ENCODE data around the gene TSPO2. TPM values are rescaled to one million over a fixed set of nuclear protein-coding genes. Genes with fewer than 3 reads are reported as not detected.

Gene TSPO2
- total RNA-seq, 1 experiment from 2014 or later: not detected

DNA sequence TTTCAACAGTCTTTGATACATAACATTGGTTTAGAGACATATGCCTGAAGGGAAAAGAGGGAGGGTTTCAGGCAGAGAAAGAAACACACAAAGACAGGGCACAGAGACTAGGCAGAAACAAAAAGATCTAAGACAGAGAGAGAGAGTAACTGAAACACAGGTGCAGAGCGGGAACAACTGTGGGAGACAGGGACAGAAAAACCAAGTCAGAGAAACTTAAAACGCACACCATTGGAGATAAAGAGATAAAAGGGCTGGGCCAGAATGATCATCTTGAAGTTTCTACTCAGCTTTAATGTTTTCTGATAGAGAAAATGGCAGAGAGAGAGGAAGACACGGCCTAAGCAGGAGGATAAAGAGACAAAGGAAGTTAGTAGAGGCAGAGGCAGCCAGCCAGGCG, 15.0 kb upstream of the TSPO2 start:
- TF ChIP-seq EZH2 (IDR thresholded peaks at IDR 0.05; ENCODE audit: low read depth): no peak
- TF ChIP-seq, protein P1, sequence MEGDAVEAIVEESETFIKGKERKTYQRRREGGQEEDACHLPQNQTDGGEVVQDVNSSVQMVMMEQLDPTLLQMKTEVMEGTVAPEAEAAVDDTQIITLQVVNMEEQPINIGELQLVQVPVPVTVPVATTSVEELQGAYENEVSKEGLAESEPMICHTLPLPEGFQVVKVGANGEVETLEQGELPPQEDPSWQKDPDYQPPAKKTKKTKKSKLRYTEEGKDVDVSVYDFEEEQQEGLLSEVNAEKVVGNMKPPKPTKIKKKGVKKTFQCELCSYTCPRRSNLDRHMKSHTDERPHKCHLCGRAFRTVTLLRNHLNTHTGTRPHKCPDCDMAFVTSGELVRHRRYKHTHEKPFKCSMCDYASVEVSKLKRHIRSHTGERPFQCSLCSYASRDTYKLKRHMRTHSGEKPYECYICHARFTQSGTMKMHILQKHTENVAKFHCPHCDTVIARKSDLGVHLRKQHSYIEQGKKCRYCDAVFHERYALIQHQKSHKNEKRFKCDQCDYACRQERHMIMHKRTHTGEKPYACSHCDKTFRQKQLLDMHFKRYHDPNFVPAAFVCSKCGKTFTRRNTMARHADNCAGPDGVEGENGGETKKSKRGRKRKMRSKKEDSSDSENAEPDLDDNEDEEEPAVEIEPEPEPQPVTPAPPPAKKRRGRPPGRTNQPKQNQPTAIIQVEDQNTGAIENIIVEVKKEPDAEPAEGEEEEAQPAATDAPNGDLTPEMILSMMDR (conservative IDR thresholded peaks at IDR 0.05): no peak
- POLR2A ChIA-PET (ENCODE audit: unreplicated experiment): interaction anchor here (0.5 kb wide), 1 partner anchor 132 kb away, joined by 5 read pairs; no protein-coding TSS in a partner anchor
- Histone ChIP-seq H3K4me1 (replicated peaks; ENCODE audit: insufficient read depth) (0 out of 2 replicates have a peak, but pooled peaks cover 4% of the 10 kb centered on the region), H3K9me2 (ENCODE audit: insufficient read depth) (no peaks in the 10 kb centered on the region), H3F3A (ENCODE audit: insufficient read depth, low read depth) (no peaks in the 10 kb centered on the region), H3K36me3 (ENCODE audit: low read depth) (no peaks in the 10 kb centered on the region), H2AFZ (no peak overlapping the region), H3K27me3 (ENCODE audit: insufficient read depth, low read depth) (no peaks in the 10 kb centered on the region; the same call in 1 of the 2 replicates), H4K20me1 (ENCODE audit: insufficient read depth) (no peaks in the 10 kb centered on the region), H3K9me3 (ENCODE audit: insufficient read depth, low read depth) (no peaks in the 10 kb centered on the region), H3K79me2 (ENCODE audit: low read depth) (no peaks in the 10 kb centered on the region), H3K27ac (no peak overlapping the region), H3K4me3 (no peak overlapping the region), H3K4me2 (no peak overlapping the region)
- no peak for DNase-seq
- intact Hi-C loops (cut with micrococcal nuclease; ENCODE audit: unreplicated experiment): loop anchor here (1.0 to 5.0 kb wide), 2 partner anchors 40 to 132 kb away; no protein-coding TSS in a partner anchor
- no TSS peak for BruUV-seq (replicated peaks)
- CTCF ChIA-PET: interaction anchor here (0.6 to 1.9 kb wide), 4 partner anchors 9 to 37 kb away, joined by 3 to 9 read pairs (median 4); partner anchors contain the start of gene UNC5CL

DNA sequence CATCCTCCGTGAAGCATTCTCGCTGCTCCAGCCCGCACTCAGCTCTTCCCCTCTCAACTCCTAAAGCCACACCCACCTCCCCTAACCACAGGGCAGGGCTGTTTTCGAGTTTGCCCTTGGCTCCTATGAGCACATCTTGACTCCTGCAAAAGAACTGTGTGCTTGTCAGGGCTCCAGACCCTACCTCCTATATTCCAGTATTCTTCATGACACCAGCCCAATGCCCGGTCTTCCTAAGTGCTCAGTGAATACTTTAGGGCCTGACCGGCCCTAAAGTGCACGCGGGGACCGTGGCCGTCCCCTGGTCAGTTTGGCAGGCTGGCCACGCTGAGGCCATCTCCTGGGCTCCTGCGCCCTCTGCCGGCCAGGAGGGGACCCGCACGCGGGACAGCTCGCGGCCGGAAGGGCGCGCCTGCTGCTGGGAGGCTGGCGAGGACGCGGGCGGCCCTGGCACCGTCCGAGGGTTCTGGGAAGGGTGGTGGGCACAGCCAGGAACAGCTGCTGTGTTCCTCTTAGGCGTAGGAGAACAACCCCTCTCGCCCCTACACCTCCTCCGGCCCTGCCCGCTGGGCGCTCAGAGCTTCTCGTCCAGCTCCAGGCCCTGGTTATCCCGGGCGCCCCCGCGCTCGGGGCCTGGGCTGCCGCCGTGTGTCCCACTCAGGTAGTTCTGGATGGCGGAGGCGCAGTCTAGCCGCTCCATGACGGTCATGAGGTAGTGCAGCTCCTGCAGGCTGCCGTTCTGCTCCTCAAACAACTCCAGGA, 14.3 kb upstream of the TSPO2 start:
- no peaks in the 10 kb centered on the region for H3K9me3 ChIP-seq (ENCODE audit: insufficient read depth, low read depth)
- BruUV-seq (replicated peaks): no TSS peak
- H3K27me3 ChIP-seq (ENCODE audit: insufficient read depth, low read depth): no peaks in the 10 kb centered on the region; the same call in 1 of the 2 replicates
- CTCF ChIA-PET: interaction anchor here (0.6 to 1.9 kb wide), 7 partner anchors 8 to 700 kb away, joined by 3 to 12 read pairs (median 4); partner anchors contain the start of gene UNC5CL
- DNase-seq: peak in 1 of 2 experiments; percentile 84
- H3F3A ChIP-seq (ENCODE audit: insufficient read depth, low read depth): no peaks in the 10 kb centered on the region
- H3K4me1 ChIP-seq (replicated peaks; ENCODE audit: insufficient read depth): no peaks in the 10 kb centered on the region
- POLR2A ChIA-PET (ENCODE audit: unreplicated experiment): no interaction called here
- peak overlapping the region; percentile 71; the same call in 1 of the 2 replicates for H2AFZ ChIP-seq
- H3K36me3 ChIP-seq (ENCODE audit: low read depth): no peaks in the 10 kb centered on the region
- no peak for TF ChIP-seq EZH2 (IDR thresholded peaks at IDR 0.05; ENCODE audit: low read depth)
- TF ChIP-seq, protein P1 (conservative IDR thresholded peaks at IDR 0.05): peak; percentile 97
- intact Hi-C loops (cut with micrococcal nuclease; ENCODE audit: unreplicated experiment): loop anchor here (1.0 to 5.0 kb wide), 4 partner anchors 8 to 700 kb away; no protein-coding TSS in a partner anchor
- H3K27ac ChIP-seq: no peak overlapping the region
- H4K20me1 ChIP-seq (ENCODE audit: insufficient read depth): no peaks in the 10 kb centered on the region
- H3K9me2 ChIP-seq (ENCODE audit: insufficient read depth): no peaks in the 10 kb centered on the region
- H3K4me3 ChIP-seq: peak overlapping the region; percentile 47; the same call in 1 of the 2 replicates
- peak overlapping the region; percentile 79 for H3K4me2 ChIP-seq
- H3K79me2 ChIP-seq (ENCODE audit: low read depth): no peaks in the 10 kb centered on the region

DNA sequence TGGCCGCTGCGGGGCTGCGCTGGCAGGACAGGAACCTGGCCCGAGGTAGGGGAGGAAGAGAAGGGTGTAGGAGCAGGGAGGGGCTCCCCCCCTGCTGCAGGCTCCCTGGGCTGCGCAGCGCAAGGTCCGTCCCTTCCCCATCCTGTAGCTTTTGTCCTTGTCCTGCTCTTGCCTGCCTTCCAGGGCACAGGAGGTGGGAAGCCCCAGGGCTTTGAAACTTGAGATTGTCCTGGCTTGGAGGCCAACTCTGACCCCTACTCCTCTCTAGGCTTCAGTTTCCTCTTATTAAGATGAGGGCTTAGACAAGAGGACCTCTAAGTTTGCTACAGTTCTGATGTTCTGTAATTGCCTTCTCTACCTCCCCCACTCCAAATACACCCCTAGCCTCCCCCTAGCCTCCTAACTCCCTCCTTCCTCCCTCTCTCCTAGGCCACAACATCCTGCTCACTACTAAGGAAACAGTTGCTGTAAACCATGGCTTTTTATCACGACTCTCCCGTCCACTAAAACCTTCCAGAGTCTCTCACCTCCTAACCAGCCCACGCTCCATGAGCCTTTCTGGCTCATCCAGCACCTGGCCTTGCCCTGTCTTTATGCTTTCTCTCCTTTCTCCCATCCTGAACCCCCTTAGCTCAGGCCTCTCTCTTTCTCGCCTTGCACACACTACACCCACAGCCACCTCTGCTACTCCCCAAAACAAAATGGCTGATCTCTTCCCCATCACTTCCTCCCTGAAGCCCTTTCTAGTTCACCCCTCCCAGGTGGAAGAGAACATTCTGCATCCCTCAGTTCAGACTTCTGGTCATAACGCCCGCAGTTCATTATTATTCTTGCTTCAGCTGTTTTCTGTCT, 13.5 kb upstream of the TSPO2 start:
- Histone ChIP-seq H3K36me3 (ENCODE audit: low read depth) (no peaks in the 10 kb centered on the region), H3K79me2 (ENCODE audit: low read depth) (no peaks in the 10 kb centered on the region), H3K4me2 (peak overlapping the region; percentile 79), H2AFZ (peak overlapping the region; percentile 71; the same call in 1 of the 2 replicates), H3K9me3 (ENCODE audit: insufficient read depth, low read depth) (no peaks in the 10 kb centered on the region), H3K27ac (no peak overlapping the region), H4K20me1 (ENCODE audit: insufficient read depth) (no peaks in the 10 kb centered on the region), H3K4me3 (peak overlapping the region; percentile 47; the same call in 1 of the 2 replicates), H3K9me2 (ENCODE audit: insufficient read depth) (no peaks in the 10 kb centered on the region), H3K27me3 (ENCODE audit: insufficient read depth, low read depth) (no peaks in the 10 kb centered on the region; the same call in 1 of the 2 replicates), H3K4me1 (replicated peaks; ENCODE audit: insufficient read depth) (no peaks in the 10 kb centered on the region), H3F3A (ENCODE audit: insufficient read depth, low read depth) (no peaks in the 10 kb centered on the region)
- ChIA-PET POLR2A (ENCODE audit: unreplicated experiment) (no interaction called here), CTCF (interaction anchor here (0.9 to 1.9 kb wide), 6 partner anchors 8 to 700 kb away, joined by 3 to 9 read pairs (median 3); partner anchors contain the start of gene UNC5CL)
- no peak for DNase-seq
- no TSS peak for BruUV-seq (replicated peaks)
- intact Hi-C loops (cut with micrococcal nuclease; ENCODE audit: unreplicated experiment): loop anchor here (1.0 to 5.0 kb wide), 3 partner anchors 8 to 700 kb away; no protein-coding TSS in a partner anchor
- TF ChIP-seq, protein P1 (conservative IDR thresholded peaks at IDR 0.05): no peak
- no peak for TF ChIP-seq EZH2 (IDR thresholded peaks at IDR 0.05; ENCODE audit: low read depth)

Measured in PC-9 (cell line).